ENCODE results near the gene GPC5.

GPC5 gene

DNA sequence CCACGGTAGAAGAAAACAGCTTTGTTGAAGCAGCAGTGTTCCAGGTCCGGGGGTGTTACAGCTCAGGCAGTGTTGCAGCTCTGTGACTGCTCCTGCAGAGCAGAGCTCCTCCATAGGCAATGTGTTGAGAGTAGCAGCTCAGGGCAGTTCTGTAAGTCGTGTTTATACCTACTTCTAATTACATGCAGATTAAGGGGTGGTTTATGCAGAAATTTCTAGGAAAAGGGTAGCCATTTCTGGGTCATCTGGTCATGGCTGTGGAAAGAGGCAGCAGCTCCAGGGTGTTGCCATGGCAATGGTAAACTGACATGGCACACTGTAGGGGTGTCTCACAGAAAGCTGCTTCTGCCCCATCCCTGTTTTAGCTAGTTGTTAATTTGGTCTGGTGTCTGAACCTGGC lies 316.4 kb downstream of the GPC5 start:
- no peak for DNase-seq (ENCODE audit: low spot score)

DNA sequence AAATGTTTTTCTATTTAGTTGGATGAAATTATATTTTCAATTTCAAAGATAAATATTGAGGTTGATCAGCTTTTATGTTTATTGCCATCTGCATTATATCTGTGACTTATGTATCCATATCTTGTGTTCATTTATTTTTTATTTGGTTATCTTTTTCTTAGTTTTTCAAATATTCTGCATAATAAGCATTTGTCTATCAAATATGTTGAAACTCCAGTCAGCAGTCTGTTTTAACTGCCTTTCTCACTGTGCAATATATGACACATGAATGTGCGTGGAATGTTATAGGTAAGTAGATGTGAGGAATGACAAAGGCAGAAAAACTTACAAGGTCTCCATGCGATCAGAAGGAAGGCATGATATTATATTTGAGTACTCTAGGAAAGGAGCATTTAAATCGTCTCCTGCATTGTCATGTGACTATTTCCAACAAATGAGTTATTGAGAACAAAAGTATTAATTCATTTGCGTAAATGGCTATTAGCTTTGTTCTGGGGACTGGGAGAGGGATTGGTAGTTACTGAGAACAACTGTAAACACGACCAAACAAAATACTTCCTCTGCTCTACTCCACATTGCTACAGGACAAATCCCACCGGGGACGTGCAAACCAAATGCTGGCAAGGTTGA lies 318.1 kb downstream of the GPC5 start:
- no peak for DNase-seq (ENCODE audit: low spot score)

DNA sequence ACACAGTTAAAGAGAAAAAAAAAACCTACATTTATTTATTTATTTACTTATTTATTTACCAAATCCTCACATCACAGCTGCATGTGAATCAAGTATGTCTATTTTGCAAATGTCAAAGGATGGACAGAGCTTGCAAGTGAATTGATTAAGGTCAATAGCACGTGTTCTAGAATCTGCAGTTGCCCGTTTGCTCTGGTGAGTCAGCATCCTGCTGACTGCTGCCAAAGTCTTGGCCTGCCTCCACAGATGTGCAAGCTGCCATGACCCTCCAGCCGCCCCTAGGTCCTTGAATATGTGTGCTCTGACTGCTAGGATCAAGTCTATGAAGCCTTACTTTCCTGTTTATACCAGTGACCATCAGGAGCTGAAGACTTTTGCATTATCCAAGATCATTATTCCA lies 320.6 kb downstream of the GPC5 start:
- no peak for DNase-seq (ENCODE audit: low spot score)

DNA sequence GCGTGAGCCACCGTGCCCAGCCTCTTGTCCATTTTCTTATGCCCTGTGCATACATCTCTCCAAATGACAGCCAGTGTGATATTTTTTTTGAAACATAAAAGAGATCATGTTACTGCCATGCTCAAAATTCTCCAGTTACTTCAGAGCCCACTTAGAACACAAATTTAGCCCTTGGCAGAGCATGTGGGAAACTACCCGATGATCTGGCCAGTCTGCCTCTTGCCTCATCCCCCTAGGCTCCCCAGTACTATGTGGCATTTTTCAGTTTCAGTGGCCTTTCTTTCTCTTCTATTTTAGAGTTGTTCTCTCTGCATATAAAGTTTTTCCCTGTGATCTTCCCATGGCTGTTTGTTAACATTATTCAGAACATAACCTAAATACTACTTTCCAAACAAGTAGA lies 323.0 kb downstream of the GPC5 start:
- DNase-seq (ENCODE audit: low spot score): no peak

DNA sequence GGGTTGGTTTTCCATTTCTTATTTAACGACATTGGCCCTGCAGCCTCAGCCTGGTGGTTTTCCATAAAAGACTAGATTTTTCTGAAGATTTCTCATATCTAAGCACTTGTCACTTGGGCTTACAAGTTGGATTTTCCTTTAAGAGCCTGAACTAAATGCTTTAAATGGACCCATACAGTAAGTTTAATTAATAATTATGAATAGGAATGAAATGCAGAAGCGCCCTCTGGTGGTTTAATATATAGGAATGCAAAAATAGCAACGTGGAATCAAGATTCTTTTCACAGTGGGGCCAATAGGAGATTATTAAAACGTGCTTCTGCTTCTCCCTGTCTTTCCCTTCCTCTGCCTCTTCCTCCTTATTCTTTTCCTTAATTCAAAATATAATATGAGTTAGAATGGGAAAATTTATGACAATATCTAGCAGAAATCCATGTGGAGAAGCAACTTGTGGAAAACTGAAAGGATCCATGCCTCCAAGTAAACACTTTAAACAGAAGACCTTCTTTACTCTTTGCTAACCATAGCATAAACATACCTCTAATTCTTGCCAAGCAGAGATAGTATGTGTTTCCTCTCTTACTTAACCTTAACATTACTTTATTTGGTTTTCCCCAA lies 324.0 kb downstream of the GPC5 start:
- peak; percentile 6 for DNase-seq (ENCODE audit: low spot score)

DNA sequence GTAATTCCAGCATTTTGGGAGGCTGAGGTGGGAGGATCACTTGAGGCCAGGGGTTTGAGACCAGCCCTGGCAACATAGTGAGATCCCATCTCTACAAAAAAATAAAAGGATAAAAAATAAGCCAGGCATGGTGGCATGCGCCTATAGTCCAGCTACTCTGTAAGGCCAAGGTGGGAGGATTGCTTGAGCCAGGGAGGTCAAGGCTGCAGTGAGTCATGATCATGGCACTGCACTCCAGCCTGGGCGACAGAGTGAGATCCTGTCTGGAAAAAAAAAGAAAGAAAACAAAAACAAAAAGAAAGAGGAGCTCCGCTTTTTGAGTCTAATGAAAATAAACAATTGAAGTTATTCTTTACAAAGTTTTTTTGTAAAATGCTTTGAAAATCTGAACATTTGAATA lies 326.2 kb downstream of the GPC5 start:
- no peak for DNase-seq (ENCODE audit: low spot score)

DNA sequence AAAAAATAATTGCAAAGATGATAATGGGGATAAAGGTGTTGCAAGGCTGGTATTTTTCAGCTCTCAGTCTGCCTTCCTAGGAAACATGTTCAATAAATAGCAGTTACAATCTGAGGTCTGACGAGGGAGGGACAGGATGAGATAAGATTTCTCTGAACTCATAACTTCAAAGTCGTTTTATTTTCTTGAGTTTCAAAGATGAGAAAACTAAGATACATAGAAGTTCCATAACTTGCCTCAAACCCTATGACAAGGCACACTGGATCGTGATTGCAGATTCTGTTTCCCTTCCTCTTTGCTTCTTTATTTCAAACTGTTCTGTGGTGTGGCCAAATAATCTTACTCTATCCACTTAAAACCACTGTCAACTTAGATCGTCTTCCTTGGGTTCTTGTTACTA lies 327.2 kb downstream of the GPC5 start:
- DNase-seq (ENCODE audit: low spot score): no peak

DNA sequence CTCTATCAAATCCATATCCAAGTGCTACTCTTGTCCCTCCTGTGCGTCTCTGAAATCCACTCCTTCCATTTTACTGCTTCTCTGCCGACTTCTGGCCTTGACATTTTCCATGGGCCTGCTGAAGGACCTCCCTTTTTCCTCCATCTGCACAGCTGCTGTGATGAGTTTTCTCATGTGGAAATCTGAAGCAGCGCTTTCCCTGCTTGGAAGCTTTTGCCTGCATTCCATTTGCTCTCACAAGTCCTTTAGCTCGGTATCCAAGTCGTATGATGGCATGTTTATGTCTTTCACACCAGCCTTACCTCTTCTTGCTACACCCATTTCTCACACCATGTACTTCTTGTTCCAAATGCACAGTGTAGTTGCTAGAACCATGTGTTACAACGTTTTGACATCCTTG lies 328.2 kb downstream of the GPC5 start:
- no peak for DNase-seq (ENCODE audit: low spot score)

DNA sequence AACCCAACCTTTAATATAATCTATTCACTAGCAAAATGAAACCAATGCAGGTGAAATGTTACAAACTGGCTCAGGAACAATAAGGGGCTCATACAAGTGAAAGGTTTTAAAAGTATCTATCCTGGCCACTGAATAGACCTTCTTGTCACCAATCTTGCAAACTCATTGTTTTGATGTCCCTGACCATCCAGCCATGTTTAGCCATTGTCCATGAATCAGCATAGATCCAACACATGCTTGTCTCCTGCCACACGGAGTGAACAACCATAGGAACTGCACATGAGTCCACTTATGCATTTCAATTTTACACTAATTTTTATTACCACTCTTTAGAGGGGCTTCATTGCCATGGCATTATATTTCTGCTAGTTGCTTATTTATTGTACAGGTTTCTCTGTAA lies 331.4 kb downstream of the GPC5 start:
- DNase-seq (ENCODE audit: low spot score): no peak

DNA sequence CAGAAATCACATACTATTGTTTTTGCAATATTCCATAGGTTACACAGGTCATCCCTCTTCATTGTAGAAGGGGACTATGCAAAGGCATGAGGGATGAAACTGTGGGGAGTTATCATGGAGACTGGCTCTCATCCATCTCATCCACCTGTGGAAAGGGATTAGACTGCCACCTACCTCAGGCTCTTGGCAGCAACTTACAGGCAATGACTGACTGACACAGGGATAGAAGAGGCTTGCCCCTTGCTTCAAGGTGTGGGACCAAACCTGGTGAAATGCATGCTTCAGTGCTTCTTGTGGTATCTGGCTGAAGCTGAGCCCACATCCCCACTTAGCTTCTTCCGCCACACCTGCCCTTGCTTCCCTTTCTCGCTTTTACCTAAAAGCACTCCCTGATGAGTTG lies 341.3 kb downstream of the GPC5 start:
- DNase-seq (ENCODE audit: low spot score): no peak

DNA sequence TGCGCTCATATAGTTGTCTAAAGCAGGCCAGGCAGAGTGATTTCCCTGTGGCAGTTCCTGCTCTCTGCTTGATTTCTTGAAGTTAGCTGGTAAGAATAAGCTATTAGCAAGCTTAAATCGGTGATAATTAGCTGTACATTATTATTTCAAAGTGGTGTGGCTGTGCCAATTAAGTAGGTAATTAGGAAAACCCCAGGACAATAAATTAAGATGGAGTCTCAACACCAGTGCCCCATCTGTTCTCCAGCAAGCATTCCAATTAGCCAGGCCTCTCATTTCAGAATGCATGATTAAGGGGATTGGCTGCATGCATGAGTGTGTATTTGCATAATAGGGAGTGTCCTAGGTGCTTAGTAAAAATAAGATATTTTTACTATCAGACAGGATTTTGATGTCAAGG lies 342.3 kb downstream of the GPC5 start:
- DNase-seq (ENCODE audit: low spot score): no peak

DNA sequence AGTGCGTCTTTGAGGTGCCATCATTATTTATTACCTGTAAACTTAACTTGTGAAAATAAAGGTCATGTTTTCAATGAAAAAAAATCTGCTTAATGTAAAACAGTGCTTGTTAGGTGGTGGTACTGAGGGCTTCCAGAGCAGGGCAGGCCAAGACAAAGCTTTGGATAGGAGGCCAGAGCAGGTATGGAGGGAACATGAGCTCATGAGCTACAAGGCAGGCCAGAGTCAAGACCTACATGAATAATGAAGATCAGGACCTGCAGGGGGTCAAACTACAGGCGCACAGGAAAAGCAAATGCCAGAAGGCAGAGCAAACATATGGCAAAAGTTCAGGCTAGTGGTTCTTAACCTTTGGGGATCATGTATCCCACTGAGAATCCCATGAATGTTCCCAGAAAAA lies 343.5 kb downstream of the GPC5 start:
- no peak for DNase-seq (ENCODE audit: low spot score)

DNA sequence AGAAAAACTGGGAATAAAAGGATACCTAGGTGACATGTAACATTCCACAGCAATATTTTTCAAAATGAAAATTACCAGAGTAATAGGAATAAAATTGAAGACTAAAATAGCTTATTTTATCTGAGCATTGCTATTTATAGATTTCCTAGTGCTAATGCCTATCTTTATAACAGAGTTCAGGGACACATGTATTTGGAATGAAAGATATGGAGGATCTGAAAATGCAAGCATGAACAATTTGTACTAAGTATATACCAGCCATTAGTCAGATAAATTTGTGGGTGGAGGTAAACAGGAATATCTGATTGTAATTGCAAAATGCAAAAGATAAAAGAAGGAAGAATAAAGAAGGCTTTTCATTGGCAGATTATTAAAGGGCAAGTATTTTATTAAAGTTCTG lies 345.9 kb downstream of the GPC5 start:
- DNase-seq (ENCODE audit: low spot score): no peak

DNA sequence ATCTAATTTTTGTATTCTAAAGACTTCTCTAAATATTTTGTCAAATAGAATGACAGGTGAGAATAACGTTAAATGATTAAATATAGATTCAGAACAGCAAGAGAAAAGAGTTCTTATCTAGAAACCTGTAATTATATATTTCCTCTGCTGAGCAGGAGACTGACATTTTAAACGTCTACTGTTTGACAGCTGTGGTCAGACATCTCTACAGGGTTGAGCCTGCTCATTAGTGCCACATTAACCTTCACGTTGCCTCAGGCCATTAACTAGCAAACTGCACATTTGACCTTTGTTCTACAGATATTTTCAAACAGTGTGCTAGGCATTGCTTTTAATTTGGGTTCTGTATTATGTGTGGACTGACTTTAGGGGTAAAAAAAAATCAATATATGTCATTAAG lies 347.5 kb downstream of the GPC5 start:
- DNase-seq (ENCODE audit: low spot score): no peak

DNA sequence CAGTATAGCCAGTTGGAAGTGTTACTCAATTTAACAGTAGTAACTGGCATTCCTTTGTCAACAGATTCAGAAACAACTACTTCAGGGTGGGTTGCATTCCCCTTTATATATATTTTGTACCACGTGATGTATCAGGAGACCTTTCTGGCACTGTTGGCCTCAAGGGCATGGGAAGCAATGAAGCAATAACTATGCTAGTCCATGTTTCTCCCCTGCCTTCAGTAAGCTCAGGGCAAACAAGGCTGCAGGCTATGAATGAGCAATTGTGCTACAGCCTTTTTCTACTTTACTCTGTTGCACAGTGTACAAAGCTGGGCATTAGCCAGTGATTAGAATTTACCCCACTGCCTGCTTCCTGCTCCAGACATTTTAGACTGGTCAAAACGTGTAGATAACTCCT lies 348.8 kb downstream of the GPC5 start:
- no peak for DNase-seq (ENCODE audit: low spot score)

DNA sequence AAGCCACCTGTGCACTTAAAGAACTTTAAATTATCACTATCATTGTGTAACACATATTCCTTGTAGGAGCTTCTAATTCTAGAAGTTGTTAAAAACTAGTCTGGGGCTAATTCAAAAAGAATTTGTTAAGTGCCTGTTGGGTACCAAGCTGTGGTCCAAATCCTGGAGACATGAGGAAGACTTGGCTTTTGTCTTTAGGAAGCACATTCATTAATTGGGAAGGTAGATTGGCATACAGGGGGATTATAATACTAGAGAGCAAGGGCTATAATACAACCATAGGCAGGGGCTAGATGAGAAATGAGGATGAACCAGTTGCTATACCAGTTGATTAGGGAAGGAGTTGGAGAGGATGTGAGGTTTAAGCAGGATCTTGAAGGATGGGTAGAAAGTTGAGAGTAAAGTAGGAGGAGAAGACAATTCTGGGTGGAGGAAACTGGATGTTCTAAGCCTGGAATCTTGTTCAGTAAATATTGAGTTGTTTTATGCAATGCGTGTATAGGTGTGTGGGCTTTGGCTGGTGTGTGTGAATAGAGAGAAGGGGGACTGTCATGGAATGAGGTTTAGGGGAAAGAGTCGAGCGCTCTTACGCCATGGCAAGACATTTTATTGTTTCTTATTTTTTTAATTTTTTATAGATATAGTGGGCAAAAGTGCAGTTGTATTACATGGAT lies 350.1 kb downstream of the GPC5 start:
- DNase-seq (ENCODE audit: low spot score): no peak

DNA sequence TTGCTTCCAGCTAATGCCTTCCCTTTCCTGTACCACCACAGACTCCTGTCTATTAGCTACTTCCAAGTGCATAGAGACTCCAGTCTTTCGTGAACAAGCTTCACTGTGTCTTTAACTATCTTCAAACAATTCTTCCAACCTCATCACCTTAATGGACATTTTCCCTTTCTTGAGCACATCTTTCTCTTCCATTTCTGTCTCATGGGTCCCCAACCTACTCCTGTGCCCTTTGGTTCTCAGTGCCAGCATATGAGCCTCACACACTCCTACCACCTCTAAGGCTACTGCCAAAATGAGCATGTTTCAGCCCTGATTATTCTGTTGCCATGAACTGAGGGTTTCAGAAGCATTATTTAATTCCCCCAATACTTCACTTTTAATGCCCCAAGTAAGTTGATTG lies 360.3 kb downstream of the GPC5 start:
- no peak for DNase-seq (ENCODE audit: low spot score)

DNA sequence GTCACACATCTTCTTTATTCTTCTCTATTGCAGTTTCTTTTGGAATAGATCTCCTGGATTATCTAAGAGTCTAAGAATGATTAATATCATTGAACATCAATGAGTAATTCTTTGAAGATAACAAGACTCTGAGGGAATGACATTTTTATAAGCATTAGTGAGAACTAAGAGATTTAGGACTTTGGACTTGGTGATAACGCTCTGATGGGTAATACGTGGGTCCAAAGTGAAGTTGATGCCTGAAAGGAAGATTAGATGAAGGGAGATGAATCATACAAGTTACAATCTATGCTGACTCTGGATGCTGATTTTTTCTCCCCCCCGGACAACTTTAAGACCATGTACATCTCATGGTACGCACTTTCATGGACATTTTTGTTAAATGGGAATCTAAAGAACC lies 364.5 kb downstream of the GPC5 start:
- no peak for DNase-seq (ENCODE audit: low spot score)

DNA sequence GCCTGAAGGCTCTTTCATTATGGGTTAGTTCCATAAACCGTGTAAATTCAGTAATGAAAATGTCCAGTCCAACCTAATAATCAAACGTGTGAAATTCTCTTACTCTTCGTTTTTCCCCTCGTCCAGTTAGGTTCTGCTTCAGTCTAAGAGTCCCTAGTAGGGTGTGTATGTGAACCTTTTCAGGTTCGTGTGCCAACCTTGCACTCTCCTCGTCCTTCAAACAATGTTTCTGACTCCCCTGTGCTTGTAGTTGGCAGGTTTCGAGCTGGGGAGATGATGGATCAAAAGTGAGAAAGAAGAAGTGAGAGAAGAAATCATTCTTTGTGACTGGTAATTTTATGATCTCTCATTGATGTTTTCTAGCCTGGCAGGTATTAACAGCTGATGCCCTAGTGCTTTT lies 366.1 kb downstream of the GPC5 start:
- no peak for DNase-seq (ENCODE audit: low spot score)

DNA sequence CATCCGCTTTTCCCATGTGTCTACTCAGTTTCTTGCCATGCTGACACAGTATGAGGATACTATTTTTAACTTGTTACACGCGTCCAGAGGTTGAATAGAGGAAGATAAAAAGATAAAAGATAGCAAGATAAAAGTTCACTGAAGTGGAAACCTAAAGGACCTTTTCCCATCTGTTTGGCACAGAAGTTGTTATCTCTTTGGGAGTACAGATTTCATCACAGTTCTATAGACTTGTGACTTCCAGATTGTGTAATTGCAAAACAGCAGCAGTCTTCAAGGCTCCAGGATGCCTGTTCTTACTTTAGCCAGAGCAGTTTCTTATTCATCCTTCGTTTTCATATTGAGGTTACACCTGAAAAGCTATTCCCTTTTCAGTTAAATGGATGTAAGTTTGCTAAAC lies 369.2 kb downstream of the GPC5 start:
- no peak for DNase-seq (ENCODE audit: low spot score)

DNA sequence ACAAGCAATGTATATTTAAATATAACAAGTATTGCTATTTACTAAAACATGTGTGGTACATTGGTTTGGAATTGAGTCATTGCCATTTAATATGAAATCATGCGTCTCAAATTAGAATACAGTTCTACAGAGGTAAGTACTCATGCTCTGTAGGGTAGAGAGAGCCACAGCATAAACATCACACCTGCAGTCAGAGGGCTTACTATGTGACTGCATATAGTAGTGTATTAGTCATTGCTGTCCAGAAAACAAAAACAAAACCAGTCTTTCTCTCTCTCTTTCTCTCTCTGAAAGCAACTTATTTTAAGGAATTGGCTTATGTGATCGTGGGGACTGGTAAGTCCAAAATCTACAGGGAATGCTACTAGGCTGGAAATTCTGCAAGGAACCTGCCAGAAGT lies 370.3 kb downstream of the GPC5 start:
- DNase-seq (ENCODE audit: low spot score): no peak

DNA sequence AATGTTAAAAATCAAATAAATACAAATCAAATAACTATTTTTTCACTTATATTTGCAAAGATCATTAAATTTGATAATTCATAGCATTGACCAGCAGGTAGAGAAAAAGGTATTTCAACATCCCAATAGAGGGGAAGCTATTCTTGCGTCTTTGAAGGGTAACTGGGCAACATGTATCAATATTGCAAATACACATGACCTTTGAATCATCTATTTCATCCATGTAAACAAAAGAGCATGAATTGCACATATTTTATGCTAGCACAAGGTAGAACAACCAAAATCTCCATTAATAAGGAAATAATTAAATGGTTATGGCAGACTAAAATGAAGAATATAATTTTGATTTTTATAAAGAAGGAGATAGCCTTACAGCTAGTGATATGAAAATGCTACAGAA lies 372.8 kb downstream of the GPC5 start:
- no peak for DNase-seq (ENCODE audit: low spot score)

DNA sequence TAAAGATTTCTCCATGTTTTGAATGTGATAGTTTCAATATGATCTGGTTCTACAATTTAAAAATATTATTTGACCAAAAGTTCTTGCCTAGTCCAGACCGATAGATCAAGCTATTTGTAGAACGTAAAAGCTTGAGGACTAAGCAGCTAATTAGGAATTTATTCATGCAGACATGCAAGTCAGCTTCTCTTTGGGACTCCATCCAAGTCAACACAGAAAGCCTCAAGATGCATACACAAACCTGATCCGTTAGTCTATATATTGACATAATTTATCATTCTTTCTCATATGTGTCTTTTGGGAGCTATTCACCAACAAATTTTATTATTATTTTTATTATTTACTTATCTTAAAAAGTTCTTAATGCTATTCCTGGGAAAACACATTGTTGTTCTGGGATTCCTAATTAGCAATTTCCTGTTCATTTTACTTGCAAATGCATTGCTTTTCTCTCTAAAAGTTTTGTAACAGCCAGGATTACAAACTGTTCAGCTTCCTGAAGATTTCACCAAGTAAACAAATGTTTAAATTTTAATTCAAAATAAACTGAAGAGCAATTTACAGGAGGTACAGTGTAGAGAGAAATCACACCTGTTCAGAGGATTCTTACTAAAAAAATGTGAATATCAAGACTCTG lies 375.3 kb downstream of the GPC5 start:
- DNase-seq (ENCODE audit: low spot score): no peak
